Measurements from ENCODE around the gene ABLIM1. TPM values are rescaled to one million over a fixed set of nuclear protein-coding genes. Genes with fewer than 3 reads are reported as not detected.

ABLIM1 gene
- total and polyA plus RNA-seq, 2 donors (not counting 1 experiment from before 2014, with no cell fraction given): 5.3 to 13.6 TPM

GRCh38 chr10:114471906-114472876 lies 185.9 kb downstream of the ABLIM1 start:
- no peak for DNase-seq (ENCODE audit: low read depth in 2 of 2)
- no peaks in the 10 kb centered on the region for H3K27me3 ChIP-seq (ENCODE audit: control insufficient read depth, insufficient read depth, low read length)
- H3K79me2 ChIP-seq (ENCODE audit: control insufficient read depth, insufficient read depth, low read length): no peaks in the 10 kb centered on the region
- H3K9me3 ChIP-seq (ENCODE audit: control insufficient read depth, insufficient read depth, low read depth, low read length): no peaks in the 10 kb centered on the region
- H2AFZ ChIP-seq (ENCODE audit: low read length): no peak overlapping the region
- H3K36me3 ChIP-seq (ENCODE audit: control insufficient read depth, insufficient read depth, low read length): no peaks in the 10 kb centered on the region
- no peaks in the 10 kb centered on the region for H4K20me1 ChIP-seq (ENCODE audit: control insufficient read depth, extremely low read depth, insufficient read depth, low read length)
- H3K4me3 ChIP-seq (replicated peaks in 1 of 4; ENCODE audit: control extremely low read depth in 1 of 4, insufficient read depth in 1 of 4, low read depth in 3 of 4, low read length in 4 of 4): no peak overlapping the region
- H3K27ac ChIP-seq (ENCODE audit: insufficient read depth, low read length): no peak overlapping the region
- no peak overlapping the region for H3K9ac ChIP-seq (ENCODE audit: insufficient read depth, low read length)
- no peak for TF ChIP-seq EZH2 (IDR thresholded peaks at IDR 0.05; ENCODE audit: low read length, missing control alignments)
- no peak for TF ChIP-seq CTCF (conservative IDR thresholded peaks at IDR 0.05 in 1 of 2, IDR thresholded peaks at IDR 0.05 in 1 of 2; ENCODE audit: low read depth in 1 of 2, low read length in 2 of 2)
- no peaks in the 10 kb centered on the region for H3K4me1 ChIP-seq (ENCODE audit: control insufficient read depth, extremely low read depth, insufficient read depth, low read length)
- no peak overlapping the region for H3K4me2 ChIP-seq (ENCODE audit: extremely low read depth, insufficient read depth, low read length)

GRCh38 chr10:114470956-114471905 lies 186.8 kb downstream of the ABLIM1 start:
- peak; percentile 60 to 83 for DNase-seq (ENCODE audit: low read depth in 2 of 2)
- H3K79me2 ChIP-seq (ENCODE audit: control insufficient read depth, insufficient read depth, low read length): no peaks in the 10 kb centered on the region
- no peaks in the 10 kb centered on the region for H3K9me3 ChIP-seq (ENCODE audit: control insufficient read depth, insufficient read depth, low read depth, low read length)
- H3K4me2 ChIP-seq (ENCODE audit: extremely low read depth, insufficient read depth, low read length): no peak overlapping the region
- H3K36me3 ChIP-seq (ENCODE audit: control insufficient read depth, insufficient read depth, low read length): no peaks in the 10 kb centered on the region
- H3K4me3 ChIP-seq (replicated peaks in 1 of 4; ENCODE audit: control extremely low read depth in 1 of 4, insufficient read depth in 1 of 4, low read depth in 3 of 4, low read length in 4 of 4): no peak overlapping the region
- no peaks in the 10 kb centered on the region for H3K4me1 ChIP-seq (ENCODE audit: control insufficient read depth, extremely low read depth, insufficient read depth, low read length)
- no peaks in the 10 kb centered on the region for H4K20me1 ChIP-seq (ENCODE audit: control insufficient read depth, extremely low read depth, insufficient read depth, low read length)
- no peak for TF ChIP-seq EZH2 (IDR thresholded peaks at IDR 0.05; ENCODE audit: low read length, missing control alignments)
- TF ChIP-seq CTCF (conservative IDR thresholded peaks at IDR 0.05 in 1 of 2, IDR thresholded peaks at IDR 0.05 in 1 of 2; ENCODE audit: low read depth in 1 of 2, low read length in 2 of 2): peak; percentile 82 to 83
- no peak overlapping the region for H3K9ac ChIP-seq (ENCODE audit: insufficient read depth, low read length)
- H3K27ac ChIP-seq (ENCODE audit: insufficient read depth, low read length): no peak overlapping the region
- H2AFZ ChIP-seq (ENCODE audit: low read length): no peak overlapping the region
- no peaks in the 10 kb centered on the region for H3K27me3 ChIP-seq (ENCODE audit: control insufficient read depth, insufficient read depth, low read length)

- no peak overlapping the region for H3K9ac ChIP-seq (ENCODE audit: insufficient read depth, low read length)
- H3K27me3 ChIP-seq (ENCODE audit: control insufficient read depth, insufficient read depth, low read length): no peaks in the 10 kb centered on the region
- H3K36me3 ChIP-seq (ENCODE audit: control insufficient read depth, insufficient read depth, low read length): no peaks in the 10 kb centered on the region
- H4K20me1 ChIP-seq (ENCODE audit: control insufficient read depth, extremely low read depth, insufficient read depth, low read length): no peaks in the 10 kb centered on the region
- H3K27ac ChIP-seq (ENCODE audit: insufficient read depth, low read length): no peak overlapping the region
- H3K4me3 ChIP-seq (replicated peaks in 1 of 4; ENCODE audit: control extremely low read depth in 1 of 4, insufficient read depth in 1 of 4, low read depth in 3 of 4, low read length in 4 of 4): no peak overlapping the region
- H3K79me2 ChIP-seq (ENCODE audit: control insufficient read depth, insufficient read depth, low read length): no peaks in the 10 kb centered on the region
- H2AFZ ChIP-seq (ENCODE audit: low read length): no peak overlapping the region
- H3K4me2 ChIP-seq (ENCODE audit: extremely low read depth, insufficient read depth, low read length): no peak overlapping the region
- no peak for DNase-seq (ENCODE audit: low read depth in 2 of 2)
- no peak for TF ChIP-seq EZH2 (IDR thresholded peaks at IDR 0.05; ENCODE audit: low read length, missing control alignments)
- TF ChIP-seq CTCF (conservative IDR thresholded peaks at IDR 0.05 in 1 of 2, IDR thresholded peaks at IDR 0.05 in 1 of 2; ENCODE audit: low read depth in 1 of 2, low read length in 2 of 2): no peak
- H3K4me1 ChIP-seq (ENCODE audit: control insufficient read depth, extremely low read depth, insufficient read depth, low read length): no peaks in the 10 kb centered on the region
- H3K9me3 ChIP-seq (ENCODE audit: control insufficient read depth, insufficient read depth, low read depth, low read length): no peaks in the 10 kb centered on the region
Measured at GRCh38 chr10:114470361-114470760, 187.7 kb downstream of the ABLIM1 start.

Measured in fibroblast of lung (primary cell).